HAP-1 (cell line): ENCODE measurements around the gene RASA3.

Source experiments
- DNase-seq, 2 experiments: peaks; one replicate each; pipeline ENCODE4 v3.0.0-alpha.2; 2016 to 2020; ENCODE audit warnings: low spot score in 2 of 2
- H3K27me3 ChIP-seq: fragments of 250-450 bp; sonication (Bioruptor Pico); 2 replicates; pipeline ENCODE4 v1.5.1; 2020; ENCODE audit warnings: low read depth, mild to moderate bottlenecking, moderate library complexity
- H3K36me3 ChIP-seq: fragments of 250-450 bp; sonication (Bioruptor Pico); replicated peaks from 2 replicates; pipeline ENCODE4 v1.5.1; 2020; ENCODE audit warnings: mild to moderate bottlenecking
- H3K4me1 ChIP-seq: fragments of 250-450 bp; sonication (Bioruptor Pico); 2 replicates; pipeline ENCODE4 v1.5.1; 2020; ENCODE audit warnings: mild to moderate bottlenecking
- H3K4me3 ChIP-seq: fragments of 250-450 bp; sonication (Bioruptor Pico); 2 replicates; pipeline ENCODE4 v1.5.1; 2020; ENCODE audit warnings: mild to moderate bottlenecking, moderate library complexity
- H3K9me3 ChIP-seq: fragments of 250-450 bp; sonication (Bioruptor Pico); 2 replicates; pipeline ENCODE4 v1.5.1; 2020; ENCODE audit warnings: mild to moderate bottlenecking, moderate library complexity
- in situ Hi-C: fragments of 300-500 bp; cut with MboI; formaldehyde crosslinking; loops from 3 replicates; pipeline ENCODE4 v1.14.3; 2020; ENCODE audit warnings: low sequenced_read_pairs, inconsistent platforms, mixed read lengths

RASA3 gene

GRCh38 chr13:113970810-113971470 lies 161.5 kb downstream of the RASA3 start:
- DNase-seq = no peak
- H3K9me3 ChIP-seq = no peaks in the 10 kb centered on the region
- H3K4me3 ChIP-seq = no peak overlapping the region
- H3K36me3 ChIP-seq = no peaks in the 10 kb centered on the region
- in situ Hi-C loops = no loop called here
- H3K27me3 ChIP-seq = no peaks in the 10 kb centered on the region
- H3K4me1 ChIP-seq = no peaks in the 10 kb centered on the region

GRCh38 chr13:113969973-113970611 lies 162.3 kb downstream of the RASA3 start:
- Histone ChIP-seq H3K36me3 (no peaks in the 10 kb centered on the region), H3K27me3 (no peaks in the 10 kb centered on the region), H3K4me3 (no peak overlapping the region), H3K9me3 (no peaks in the 10 kb centered on the region), H3K4me1 (no peaks in the 10 kb centered on the region)
- in situ Hi-C loops = no loop called here
- no peak for DNase-seq

DNA sequence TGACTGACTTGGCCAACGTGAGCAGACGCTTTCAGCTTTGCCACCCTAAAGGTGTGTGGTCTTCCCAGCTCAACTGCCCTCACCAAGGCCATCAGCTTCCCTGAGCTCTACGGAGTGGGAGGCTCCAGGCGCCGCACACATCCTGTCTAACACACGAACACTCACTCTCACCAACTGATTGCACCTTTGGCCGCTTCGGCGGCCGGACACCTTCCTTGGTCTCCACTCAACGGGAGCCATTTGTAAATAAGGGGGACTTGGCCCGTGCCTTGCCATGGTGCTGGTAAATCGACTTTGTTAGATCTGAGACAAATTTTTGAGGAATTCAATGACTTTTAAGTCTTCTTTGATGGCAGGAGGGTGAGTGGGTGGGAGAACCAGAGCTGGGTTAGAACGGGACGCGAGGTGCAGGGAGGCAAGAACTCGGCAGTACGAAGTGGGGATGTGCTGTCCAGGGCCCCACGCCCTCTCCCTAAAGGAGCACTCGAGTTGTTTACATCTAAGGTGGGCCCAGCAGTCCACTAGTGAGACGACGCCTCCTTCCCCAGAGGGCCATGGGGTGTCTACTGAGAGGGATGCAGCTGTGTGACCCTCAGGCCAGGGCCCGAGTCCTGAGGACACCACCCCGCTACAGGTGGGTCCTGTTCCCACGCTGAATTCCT lies 163.0 kb downstream of the RASA3 start:
- Histone ChIP-seq H3K9me3 (no peaks in the 10 kb centered on the region), H3K4me1 (no peaks in the 10 kb centered on the region), H3K27me3 (no peaks in the 10 kb centered on the region), H3K4me3 (no peak overlapping the region), H3K36me3 (no peaks in the 10 kb centered on the region)
- in situ Hi-C loops = no loop called here
- DNase-seq = no peak

DNA sequence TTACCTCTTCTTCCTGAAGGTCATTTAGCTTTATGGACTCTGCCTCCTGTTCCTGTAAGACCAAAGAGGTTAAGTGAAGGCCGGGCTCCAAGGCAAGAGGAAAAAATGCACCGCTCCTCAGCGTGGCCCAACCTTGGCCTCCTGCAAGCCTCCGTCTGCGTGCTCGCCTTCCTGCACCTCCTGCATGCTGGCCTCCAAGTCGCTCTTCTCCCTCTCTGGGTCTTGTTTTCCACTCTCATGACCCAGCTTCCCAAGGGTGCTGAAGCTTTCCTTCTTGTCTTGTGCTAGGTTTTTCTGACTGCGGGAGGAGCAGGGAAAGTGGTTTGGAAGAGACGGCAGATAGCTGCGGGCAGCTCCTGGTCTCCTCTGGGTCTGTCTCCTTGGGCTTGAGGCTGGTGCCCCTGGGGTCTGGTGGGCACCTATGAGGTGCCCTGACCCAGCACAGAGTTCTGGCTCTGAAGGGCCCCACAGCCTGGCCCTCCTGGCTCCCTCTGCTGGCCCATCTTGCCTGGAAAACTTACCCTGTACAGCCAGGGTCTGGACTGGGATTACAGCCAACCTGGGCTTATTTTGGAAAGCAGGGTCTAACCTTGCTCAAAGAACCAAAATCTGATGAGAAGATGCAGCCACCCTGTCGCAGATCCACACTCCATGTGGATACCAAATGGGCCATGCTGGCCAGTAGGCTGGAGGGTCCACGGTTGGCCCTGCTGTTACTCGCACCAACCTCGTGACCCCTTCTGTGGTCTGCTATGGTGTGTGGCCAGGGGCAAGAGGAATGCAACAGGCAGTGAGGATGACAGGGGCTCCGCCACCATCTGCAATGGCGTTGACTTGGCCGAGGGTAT lies 163.7 kb downstream of the RASA3 start:
- Histone ChIP-seq H3K4me1 (no peaks in the 10 kb centered on the region), H3K9me3 (no peaks in the 10 kb centered on the region), H3K36me3 (no peaks in the 10 kb centered on the region), H3K4me3 (no peak overlapping the region), H3K27me3 (no peaks in the 10 kb centered on the region)
- in situ Hi-C loops = no loop called here
- DNase-seq = no peak

DNA sequence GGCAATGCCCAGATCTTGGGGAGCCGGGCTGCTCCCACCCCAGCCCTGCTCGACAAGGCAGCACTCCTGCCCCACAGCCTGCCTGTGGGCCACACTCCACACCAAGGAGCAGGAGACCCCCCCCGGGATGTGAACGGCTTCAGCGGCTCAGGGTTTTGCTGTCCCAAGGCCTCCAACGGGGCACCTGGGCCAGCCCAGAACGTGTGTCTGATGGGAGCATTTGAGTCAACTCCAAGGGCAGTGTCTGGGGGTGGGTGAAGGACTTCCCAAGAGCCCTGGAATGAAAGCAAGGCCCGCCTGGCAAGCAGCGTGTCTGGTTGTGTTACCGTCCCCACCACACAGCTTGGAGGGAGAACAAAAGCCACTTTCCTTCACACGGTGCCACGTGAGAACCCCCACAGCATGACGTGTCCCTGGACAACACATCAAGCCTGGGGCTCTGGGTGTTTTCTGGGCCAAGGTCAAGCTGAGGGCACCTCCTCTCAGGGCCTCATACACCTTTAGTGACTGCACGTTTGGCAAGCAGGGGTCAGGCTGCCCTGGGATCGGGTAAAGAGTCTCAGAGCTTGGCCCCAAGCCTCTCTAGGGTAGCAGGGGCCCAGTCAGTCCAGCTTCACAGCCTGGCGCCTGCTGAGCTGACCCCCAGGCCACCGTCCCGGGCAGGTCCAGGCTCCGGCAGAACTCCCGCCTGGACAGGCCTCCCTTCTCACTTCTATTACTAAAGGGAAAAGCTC lies 164.5 kb downstream of the RASA3 start:
- Histone ChIP-seq H3K9me3 (no peaks in the 10 kb centered on the region), H3K36me3 (no peaks in the 10 kb centered on the region), H3K27me3 (no peaks in the 10 kb centered on the region), H3K4me3 (no peak overlapping the region), H3K4me1 (no peaks in the 10 kb centered on the region)
- DNase-seq = no peak
- in situ Hi-C loops = no loop called here

- Histone ChIP-seq H3K36me3 (no peaks in the 10 kb centered on the region), H3K4me3 (no peak overlapping the region), H3K27me3 (no peaks in the 10 kb centered on the region), H3K4me1 (no peaks in the 10 kb centered on the region), H3K9me3 (no peaks in the 10 kb centered on the region)
- in situ Hi-C loops = no loop called here
- DNase-seq = no peak
Measured at GRCh38 chr13:113967206-113967720, 165.2 kb downstream of the RASA3 start.

GRCh38 chr13:113965968-113966884 lies 166.2 kb downstream of the RASA3 start:
- in situ Hi-C loops = no loop called here
- no peaks in the 10 kb centered on the region for H3K27me3 ChIP-seq
- H3K36me3 ChIP-seq = no peaks in the 10 kb centered on the region
- DNase-seq = no peak
- H3K9me3 ChIP-seq = no peaks in the 10 kb centered on the region
- no peak overlapping the region for H3K4me3 ChIP-seq
- H3K4me1 ChIP-seq = no peaks in the 10 kb centered on the region

- no peak for DNase-seq
- H3K4me3 ChIP-seq = no peak overlapping the region
- no peaks in the 10 kb centered on the region for H3K4me1 ChIP-seq
- H3K27me3 ChIP-seq = no peaks in the 10 kb centered on the region
- in situ Hi-C loops = no loop called here
- peaks cover 6% of the 10 kb centered on the region; the same call in 1 of the 2 replicates for H3K9me3 ChIP-seq
- H3K36me3 ChIP-seq = no peaks in the 10 kb centered on the region
Measured at GRCh38 chr13:113965383-113965874, 167.0 kb downstream of the RASA3 start.

GRCh38 chr13:113964251-113964995 lies 168.0 kb downstream of the RASA3 start:
- Histone ChIP-seq H3K4me3 (no peak overlapping the region), H3K27me3 (no peaks in the 10 kb centered on the region), H3K36me3 (no peaks in the 10 kb centered on the region), H3K4me1 (no peaks in the 10 kb centered on the region), H3K9me3 (peaks cover 8% of the 10 kb centered on the region; the same call in 1 of the 2 replicates)
- in situ Hi-C loops = no loop called here
- no peak for DNase-seq

- in situ Hi-C loops = no loop called here
Measured at GRCh38 chr13:113963376-113963775, 169.0 kb downstream of the RASA3 start.

GRCh38 chr13:113962975-113963374 lies 169.4 kb downstream of the RASA3 start:
- DNase-seq = no peak
- in situ Hi-C loops = no loop called here
- Histone ChIP-seq H3K27me3 (no peaks in the 10 kb centered on the region), H3K36me3 (no peaks in the 10 kb centered on the region), H3K4me3 (no peak overlapping the region), H3K9me3 (peaks cover 10% of the 10 kb centered on the region; the same call in 1 of the 2 replicates), H3K4me1 (no peaks in the 10 kb centered on the region)

More at GRCh38 chr13:113963376-113963775, 169.0 kb downstream of the RASA3 start:
- Histone ChIP-seq H3K27me3 (no peaks in the 10 kb centered on the region), H3K4me3 (no peak overlapping the region), H3K4me1 (no peaks in the 10 kb centered on the region), H3K36me3 (no peaks in the 10 kb centered on the region), H3K9me3 (peaks cover 10% of the 10 kb centered on the region; the same call in 1 of the 2 replicates)
- no peak for DNase-seq
